NCI-H524 (cell line): Measurements from ENCODE around the gene KLF15.
A peak's percentile ranks its signal among the peaks of the same experiment; 100 is the strongest.

ENCODE experiments used
- DNase-seq, 2 experiments: peaks; one replicate each; lab custom pipeline; 2025; lab: John Stamatoyannopoulos, UW

The KLF15 gene

DNA sequence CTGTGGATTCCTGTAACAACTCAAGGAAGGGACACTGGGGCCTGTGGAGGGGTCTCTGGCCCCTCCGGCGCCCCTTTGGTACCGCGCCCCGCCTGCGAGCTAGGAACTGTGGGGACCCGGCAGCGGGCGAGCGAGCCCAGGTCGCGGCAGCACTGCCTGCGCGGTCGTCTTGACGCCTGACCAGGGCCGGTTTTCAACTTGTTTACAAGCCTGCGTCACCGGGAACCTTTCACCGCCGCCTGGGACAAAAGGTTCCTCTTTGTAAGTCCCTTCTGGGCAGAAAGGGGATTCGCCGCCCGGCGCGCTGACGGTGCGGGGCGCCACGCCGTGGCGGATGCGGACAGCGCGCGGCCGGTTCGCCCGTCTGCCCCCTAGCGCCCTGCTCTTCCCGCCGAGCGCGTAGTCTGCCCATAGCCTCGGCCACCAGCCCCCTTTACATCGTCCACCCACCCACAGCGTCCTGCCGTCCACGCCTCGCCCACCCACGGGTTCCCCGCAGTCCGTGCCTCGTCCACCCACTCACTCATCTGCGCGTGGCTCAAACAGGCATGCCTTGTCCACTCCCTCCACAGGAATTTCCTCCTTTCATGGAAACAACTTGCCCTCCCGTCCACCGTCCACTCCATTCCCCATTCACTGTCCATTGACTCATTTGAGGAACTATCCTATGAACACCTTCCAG, 32.0 kb upstream of the KLF15 start:
- DNase-seq, result peak; percentile 75 to 83

DNA sequence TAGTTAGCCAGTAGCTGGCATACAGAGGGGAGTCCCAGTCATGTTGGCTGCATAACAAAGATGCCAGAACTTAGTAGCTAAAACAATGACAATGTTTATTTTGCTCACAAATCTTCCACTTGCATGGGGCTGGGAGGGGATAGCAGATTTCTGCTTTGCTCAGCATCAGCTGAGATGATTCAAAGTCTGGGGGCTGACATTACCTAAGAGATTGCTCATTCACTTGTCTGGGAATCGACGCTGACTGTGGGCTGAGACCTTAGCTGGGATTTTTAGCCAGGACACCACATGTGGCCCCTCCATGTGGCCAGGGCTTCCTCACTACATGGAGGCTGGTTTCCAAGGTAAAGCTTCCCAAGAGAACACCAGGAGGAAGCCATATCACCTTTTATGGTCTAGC, 24.8 kb upstream of the KLF15 start:
- DNase-seq, result no peak

DNA sequence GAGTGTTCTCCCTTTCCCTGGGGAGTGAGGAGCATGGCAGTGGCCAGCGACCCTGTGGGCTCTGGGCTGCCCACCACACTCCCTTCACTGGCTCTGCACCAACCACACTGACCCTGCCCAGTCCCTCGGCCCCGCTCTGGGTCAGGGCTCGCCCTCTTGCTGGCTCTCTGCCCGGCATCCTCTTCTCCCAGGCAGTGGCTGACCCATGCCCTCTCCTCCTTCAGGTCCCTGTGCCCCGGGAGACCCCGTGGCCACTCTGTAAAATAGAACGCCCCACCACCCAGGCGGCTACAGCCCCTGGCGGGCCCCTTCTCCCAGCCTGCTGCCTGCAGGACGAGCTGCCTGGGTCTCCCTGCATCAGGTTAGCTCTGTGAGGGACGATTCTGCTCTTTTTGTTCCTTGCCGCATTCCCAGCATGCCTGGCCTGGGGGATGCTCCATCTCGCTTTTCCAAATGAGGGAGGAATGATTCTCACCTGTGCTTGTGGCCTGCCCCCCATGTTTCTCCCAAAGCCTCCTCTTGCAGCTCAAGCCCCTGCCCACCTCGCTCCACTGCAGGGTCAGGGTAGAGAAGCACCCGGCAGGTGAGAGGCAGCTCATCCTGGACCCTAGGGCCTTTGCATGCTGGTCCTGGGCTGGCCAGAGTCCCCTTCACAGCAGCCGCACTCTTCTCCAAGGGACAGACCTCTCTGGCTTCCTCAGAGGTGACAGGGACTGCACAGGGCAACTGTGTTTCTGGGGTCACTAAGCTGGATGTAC, 23.0 kb upstream of the KLF15 start:
- no peak for DNase-seq

DNA sequence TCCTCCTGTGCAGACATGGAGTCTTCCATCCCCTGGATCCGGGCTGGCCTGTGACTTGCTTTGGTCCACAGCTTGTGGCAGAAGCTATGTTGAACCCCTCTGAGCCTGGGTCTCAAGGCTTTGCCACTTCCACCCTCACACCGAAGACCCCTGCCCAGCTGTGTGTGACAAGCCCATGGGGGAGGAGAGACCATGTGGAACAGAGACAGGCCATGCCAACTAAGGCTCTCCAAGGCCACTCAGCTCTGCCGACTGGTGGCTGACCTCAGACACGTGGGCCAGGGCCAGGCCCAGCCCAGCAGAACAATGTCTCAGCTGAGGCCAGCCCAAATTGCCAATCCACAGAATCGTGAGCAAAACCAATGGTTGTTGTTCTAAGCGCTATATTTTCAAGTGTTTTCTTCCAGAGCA, 21.1 kb upstream of the KLF15 start:
- no peak for DNase-seq

DNA sequence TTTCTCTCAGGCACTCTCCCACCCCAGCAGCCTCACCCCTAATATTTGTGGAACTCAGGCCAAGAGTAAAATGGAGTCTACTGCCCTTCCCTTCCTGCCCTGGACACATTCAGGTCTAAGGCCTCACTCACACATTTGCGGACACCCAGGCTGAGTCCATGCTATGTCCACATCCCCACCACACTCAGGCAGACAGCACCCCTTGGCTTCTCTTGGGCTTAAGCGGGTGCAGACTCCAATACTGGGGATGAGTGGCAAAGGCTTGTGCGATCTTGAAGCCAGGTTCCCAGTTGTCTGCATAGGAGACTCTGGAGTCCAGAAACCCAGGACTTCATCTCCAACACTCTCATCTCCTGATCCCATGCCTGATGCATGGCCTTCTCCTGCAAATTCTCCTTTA, 20.0 kb upstream of the KLF15 start:
- no peak for DNase-seq

DNA sequence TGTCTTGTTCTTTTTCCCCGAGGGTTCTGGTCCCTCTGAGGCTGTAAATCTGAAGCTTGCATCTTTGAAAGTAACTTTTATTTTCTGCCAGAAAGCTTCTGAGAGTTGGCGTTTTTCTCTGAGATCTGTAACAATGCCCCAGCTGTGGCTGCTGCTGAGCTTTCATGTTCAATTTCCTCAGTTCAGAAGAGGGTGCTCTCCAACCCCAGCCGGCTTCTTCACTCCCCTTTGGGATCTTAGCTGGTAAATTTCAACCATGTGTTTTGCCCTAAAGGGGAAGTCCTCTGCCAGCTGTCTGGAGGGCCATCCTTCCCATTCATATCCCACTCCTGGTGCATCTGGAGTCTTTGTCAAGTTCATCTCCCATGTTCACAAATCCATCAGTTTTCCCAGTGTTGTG, 19.2 kb upstream of the KLF15 start:
- DNase-seq, result no peak

DNA sequence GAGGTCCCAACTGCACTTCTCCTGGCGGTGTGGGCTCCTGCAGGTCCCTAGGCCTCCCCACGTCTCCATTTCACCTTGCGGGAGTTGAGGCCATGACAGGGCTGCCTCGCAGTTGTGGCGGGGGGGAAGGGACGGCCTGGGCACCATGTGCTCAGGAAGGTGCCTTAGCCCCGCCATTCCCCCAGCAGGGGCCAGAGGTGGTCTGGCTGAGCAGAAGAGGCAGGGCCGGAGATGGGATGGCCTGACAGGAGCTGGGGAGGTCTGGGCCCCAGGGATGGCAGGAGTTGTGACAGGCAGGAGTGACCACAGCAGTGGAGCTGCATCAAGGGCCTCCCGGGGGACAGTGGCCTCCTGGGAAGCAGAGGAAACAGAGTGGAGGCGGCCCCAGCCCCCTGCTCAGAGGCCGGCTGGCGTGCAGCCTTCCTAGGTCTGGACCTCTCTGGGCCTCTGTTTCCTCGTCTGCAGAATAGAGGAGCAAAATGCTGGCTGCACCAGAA, 18.7 kb upstream of the KLF15 start:
- no peak for DNase-seq

DNA sequence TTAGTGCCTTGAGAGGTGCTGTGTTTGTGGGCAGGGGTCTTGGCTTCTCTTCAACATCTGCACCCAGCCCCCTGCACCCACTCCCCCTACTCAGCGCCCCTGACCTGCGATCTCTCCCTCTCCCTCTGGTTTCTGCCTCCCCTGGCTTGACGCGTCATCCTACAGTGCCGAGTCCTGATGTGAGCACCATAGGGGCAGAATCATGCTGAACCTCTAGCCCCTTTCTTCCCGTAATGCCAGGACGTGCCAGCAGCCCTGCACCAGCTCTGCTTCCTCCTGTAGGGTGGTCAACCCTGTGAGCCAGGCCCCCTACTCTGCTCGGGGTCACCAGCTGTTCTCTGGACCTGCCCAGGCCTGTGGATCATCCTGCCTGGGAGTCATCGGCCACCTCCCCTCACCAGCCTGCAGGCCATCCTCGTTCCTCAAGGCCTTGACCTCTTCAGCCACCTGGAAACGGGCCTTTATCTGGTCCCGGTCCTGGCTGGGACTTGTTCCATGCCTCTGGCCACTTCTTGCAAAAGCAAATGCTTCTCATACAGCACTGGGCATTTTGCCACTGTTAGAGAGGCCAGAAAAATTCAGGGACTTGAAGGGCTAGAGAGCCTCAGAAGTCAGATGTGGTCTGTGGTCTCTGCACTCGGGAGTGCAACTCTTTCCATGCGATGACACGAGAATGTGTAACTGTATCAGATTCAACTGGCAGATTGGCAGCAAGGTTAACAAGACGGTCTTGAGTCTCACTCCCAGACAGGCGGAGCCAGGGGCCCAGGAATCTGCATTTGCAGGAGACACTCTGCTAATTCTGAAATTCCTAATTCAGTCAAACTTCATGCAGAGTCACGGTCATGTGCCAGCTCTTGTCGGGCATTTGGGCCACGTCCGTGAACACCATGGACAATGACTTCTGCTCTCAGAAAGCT, 16.7 kb upstream of the KLF15 start:
- DNase-seq, result no peak

DNA sequence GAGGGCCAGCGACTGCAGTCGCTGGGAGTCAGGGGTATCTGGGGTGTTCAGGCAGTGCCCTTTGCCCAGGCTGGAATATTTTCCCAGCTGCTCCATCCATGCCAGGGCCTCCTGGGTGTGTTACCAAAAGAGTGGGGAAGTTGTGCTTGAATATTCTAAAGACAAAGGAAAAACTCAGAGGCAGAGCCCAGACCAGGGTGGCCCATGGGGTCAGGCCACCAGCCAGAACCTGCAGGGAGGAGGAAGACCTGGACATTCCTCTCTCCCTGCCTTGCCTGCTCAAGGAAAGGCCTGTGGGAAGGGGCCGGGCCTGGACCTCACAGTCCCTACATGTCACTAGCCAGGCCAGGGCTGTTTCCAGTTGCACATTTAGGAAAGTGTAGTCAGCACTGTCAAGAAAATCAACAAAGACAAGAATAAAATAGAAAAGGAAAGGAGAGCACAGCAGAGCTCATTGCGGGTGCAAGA, 16.0 kb upstream of the KLF15 start:
- no peak for DNase-seq

DNA sequence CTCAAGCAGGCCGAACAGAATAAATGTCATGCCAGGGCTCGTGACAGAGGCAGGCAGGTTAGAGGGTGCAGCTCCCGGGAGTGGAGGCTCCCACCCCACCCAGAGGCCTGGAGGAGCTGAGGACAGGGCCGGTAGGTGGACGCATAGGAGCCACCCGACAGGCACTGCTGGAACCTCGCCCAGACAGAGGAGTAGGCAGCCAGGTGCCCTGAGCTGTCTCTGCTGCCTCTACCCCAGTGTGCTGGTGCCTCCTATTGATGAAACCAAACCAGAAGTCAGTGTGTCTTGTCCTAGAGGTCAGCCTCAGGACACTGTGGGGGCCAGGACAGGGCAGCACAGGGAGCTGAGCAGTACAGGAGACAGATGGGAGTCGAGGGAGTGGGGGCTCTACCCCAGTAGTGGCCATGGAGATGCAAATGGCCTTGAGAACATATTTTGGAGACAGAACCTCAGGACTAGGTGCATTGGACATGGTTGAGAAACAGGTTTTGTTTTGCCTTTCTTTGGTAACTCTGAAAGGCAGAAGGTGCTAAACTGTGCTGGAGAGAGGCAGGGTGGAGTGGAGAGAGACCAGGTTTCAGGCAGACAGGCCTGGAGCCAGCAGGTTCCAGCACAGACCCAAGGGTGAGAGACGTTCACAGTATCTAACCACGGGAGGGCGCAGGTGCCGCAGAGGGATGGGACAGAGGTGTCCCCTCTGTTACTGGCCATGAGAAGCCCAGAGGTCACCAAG, 15.4 kb upstream of the KLF15 start:
- DNase-seq, result no peak

DNA sequence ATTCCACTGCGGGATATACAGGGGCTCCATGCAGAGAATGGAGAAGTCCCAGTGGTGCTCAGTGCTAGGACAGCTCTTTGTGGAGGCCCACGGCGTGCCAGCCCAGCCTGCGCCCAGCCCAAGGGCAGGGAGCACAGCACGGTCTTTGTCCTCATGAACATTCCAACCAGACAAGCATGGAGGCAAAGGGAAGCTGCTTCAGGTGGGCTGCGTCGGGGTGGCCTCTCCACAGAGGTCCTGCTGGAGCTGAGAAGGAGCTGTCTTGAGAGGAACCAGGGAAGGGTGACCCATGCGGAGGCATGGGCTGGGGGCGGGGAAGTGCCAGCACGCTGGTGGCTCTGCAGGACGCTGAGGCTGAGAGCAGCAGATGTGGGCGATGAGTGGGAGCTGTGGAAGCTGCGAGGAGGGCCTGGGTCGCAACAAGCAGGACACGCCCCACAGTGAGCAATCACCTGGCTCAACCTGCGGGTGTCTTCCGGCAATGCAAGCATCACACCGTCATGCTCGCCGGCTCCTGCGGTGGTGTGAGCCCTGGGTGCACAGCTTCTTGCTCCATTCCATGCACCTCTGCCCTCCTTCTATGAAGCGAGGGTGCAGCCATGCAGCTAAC, 14.0 kb upstream of the KLF15 start:
- no peak for DNase-seq

DNA sequence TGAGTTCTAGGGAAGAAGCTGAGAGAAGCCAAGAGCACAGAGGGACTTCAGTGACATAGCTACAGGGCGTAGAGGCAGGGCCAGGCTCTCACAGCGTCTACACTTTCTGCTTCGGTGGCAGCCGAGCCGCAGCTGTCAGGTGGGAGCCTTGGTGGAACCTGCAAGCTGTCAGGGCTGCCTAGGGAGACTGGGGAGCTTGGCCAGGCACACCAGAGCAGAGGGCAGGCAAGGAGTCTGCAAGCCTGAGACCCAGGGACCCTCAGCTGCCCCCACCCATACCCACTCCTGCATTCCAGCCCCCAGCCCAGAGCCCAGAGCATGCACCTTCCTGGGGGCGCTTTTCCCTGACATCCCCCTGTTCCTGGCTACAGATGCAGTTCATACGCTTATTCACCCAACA, 13.4 kb upstream of the KLF15 start:
- DNase-seq, result no peak

DNA sequence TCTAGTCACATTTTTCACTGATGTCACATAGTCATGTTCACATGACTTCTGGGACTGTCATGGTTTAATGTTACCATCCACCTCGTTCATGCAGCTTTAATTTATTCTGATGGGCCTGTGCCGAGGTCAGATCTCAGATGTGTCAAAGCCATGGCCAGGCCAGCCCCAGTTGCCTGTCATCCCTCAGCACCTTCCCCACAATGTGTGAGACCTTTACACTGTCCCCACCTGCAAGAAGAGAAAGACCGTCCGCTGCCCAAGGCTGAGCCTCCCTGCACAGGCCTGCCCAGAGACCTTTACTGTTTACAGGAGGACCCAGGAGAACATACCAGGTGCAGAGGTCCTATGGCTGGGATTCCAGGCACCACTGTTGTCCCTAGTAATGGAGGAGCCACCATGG, 12.8 kb upstream of the KLF15 start:
- no peak for DNase-seq

DNA sequence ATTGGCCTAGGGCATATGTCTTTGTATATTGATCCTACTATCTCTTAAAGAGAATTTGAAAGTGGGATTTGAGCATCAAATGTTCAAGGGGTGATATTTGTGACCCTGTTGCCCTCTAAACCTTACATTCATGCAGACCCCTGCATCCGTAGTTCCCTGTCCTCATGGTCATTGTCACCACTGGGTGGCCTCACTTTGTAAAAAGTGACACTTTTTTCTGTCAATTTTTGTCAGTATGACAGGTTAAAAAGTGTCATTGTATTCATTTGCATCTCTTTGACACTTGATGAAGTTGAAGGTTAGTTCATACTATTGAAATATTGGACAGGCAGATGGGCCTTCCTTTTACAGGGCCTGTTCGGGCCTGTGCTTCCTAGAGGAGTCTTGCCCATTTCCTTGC, 12.3 kb upstream of the KLF15 start:
- DNase-seq, result no peak

DNA sequence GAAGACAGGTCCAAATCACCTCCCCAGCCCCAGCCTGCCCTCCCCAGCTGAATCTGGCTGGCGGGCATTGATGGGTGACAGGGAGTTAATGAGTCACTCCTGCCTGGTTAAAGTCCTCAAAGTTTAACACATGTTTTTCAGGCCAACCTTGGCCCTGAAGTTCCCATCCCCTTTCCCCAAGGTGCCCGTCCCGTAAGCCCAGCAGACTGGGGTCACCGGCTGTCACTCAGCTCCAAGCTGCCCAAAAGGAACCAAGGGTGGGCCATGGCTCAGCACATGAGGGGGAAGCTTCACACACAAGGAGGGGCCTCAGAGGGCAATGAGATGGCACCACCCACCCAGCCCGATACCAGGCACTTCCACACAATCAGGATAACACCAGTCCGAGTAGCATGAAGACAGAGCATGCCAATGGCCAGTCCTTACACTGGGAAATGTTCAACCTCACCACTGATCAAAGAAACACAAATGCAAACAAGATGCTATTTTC, 10.2 kb upstream of the KLF15 start:
- DNase-seq, result no peak

DNA sequence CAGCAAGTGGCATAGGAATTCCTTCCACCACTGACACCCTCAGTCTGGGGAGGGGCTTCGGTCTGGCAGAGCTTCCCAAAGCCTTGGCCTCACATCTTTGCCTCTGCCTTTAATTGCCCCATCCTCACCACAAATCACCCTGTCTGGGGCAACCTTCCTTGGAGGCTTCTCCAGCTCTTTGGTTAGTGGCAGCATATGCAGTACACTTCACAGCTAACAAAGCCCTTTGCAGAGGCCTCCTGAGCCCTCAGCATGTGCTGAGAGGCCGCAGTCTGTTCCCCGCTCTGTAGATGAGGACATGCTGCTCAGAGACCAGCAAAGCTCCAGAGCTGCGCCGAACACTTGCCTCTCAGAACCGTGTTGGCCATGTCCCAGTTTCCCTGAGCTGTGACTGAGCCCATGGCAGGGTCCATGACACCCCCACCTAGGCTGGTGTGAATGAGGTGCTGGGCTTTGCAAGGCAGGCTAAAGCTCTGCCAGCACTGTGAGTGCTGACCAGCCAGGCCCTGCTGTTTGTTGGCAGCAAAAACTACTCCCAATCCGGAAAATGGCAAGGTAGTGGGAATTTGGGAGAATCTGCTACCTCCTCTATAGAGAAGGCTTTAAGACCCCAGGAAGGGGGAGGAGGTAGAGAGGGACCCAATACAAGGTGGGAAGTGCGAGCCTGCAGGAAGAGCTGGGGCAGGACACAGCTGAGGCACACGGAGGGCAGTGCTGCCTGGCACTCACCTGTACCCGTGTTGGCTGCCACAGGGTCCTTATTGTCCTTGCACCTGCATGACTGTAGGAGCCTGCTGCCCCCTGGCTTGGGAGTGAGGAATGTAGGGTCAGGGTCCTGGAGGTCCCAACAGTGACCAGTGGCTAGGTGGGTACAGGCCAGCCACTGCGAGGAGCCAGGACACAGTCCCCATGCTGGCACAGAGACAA, 8.4 kb upstream of the KLF15 start:
- no peak for DNase-seq

DNA sequence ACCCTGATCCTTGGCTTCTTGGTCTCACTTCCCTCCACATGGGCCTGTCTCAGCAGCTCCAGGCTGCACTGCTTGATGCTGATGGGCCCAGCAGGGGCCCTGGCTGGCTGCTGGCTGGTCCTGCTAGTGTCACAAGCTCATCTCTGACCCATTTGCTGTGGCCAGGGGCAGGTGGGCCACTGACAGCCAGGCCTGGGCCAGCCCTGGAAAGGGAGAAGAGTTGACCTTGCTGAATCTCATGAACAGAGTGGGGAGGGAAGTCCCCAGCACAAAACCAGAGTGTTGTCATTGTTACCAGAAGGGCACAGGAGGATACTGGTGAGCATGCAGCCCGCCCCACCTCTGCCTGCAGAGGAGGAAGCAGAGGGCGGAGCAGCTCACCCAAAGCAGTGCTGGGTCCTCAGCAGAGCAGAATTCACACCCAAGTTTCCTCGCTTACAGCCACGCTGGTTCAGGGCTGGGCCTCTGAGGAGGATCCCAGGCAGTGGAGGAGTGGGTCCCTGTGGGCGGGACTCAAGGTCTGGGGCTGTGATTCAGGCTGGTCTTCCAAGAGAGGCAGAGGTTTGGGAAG, 7.6 kb upstream of the KLF15 start:
- no peak for DNase-seq

DNA sequence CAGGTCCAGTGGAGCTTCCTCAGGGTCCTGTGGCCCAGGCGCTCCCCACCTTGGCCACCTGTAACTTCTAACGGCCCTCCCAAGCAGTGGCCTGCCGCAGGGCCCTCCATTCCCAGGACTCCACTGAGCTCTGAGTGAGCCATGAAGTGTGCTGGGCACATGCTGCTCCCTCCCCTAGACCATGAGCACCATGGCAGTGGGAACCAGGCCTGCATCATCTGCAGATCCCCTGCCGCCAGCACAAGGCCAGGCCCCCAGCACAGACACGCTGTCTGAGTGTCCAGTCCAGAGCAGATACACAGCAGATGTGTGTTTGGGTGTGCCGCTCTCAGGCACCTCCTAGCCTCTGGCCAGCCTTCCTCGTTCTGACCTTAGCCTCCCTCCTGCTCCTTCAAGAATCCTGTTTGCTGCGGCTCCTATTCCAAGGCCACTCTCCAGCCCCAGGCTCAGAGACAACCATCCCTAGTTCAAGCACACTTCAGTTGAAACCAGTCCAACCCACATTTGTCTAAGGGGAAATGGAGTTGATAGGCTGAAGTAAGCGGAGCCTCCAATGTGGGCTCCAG, 7.0 kb upstream of the KLF15 start:
- no peak for DNase-seq

DNA sequence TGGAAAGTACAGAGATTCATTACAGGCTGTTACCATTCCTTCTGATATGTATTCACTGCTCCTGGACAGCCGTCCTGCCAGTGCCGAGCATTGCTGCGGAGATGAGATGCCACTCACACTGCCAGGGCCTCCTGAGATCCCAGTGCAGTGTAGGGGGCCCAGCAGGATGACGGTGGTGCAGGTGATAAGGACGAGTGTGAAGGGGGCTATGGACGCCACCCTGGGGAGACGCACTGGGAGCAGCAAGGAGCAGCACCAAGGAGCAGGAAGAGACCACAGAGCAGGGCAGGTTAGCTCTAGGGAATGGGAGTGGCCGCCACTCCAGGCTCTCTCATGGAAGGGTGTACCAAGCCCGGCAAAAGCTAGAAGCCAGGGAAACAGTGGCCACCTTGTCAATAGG, 4.0 kb upstream of the KLF15 start:
- no peak for DNase-seq

DNA sequence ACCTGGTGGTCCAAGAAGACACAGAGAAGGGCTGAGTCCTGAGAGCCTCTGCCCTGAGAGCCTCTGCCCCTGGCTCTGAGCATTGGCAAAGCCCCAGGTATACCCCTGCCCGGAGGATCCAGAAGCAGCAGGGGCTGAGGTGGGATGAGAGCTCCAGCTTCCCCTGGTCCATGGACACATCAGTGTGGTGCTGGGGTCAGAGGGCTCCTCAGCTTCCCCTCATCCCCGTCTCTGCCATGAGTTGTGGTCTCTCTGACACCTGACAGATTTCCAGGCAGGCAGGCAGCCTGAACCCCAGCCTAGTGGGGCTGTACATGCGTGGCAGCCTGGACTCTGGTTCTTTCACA, 3.5 kb upstream of the KLF15 start:
- DNase-seq, result no peak
